Type B pancreatic cell (in vitro differentiated cells): ENCODE data around the gene BICD2. TPM values are rescaled to one million over a fixed set of nuclear protein-coding genes. Genes with fewer than 3 reads are reported as not detected.

Experiments used
- DNase-seq: peaks from one replicate; pipeline ENCODE4 v3.0.0; 2021; ENCODE audit warnings: mixed read lengths; ENCODE audit not compliant: unreplicated experiment; ENCODE audit errors: extremely low spot score
- H3K27ac Mint-ChIP-seq: 2 replicates; pipeline ENCODE4 v1.8.0; 2021; ENCODE audit warnings: mild to moderate bottlenecking, mixed read lengths
- H3K27me3 Mint-ChIP-seq: 2 replicates; pipeline ENCODE4 v1.8.0; 2021; ENCODE audit warnings: mixed read lengths
- H3K36me3 Mint-ChIP-seq: 2 replicates; pipeline ENCODE4 v1.8.0; 2021; ENCODE audit warnings: mixed read lengths
- H3K4me1 Mint-ChIP-seq: one replicate; pipeline ENCODE4 v1.8.0; 2021; ENCODE audit warnings: mixed read lengths; ENCODE audit not compliant: unreplicated experiment
- H3K4me3 Mint-ChIP-seq: 2 replicates; pipeline ENCODE4 v1.8.0; 2021; ENCODE audit warnings: mild to moderate bottlenecking, mixed read lengths
- H3K9me3 Mint-ChIP-seq: 2 replicates; pipeline ENCODE4 v1.8.0; 2021; ENCODE audit warnings: mixed read lengths
- total RNA-seq: library from RNA; stranded (reverse); gene quantifications from 2 replicates; pipeline ENCODE4 v1.2.1, GENCODE V29; 2021; ENCODE audit warnings: low replicate concordance
- TF ChIP-seq, protein P1 (sequence below): fragments of 200-600 bp; sonication (generic); conservative IDR thresholded peaks from 2 replicates; pipeline ENCODE4 v1.5.0; 2021; ENCODE audit warnings: antibody characterized with exemption, mild to moderate bottlenecking

The BICD2 gene
- total RNA-seq, 1 donor from 2014 or later = 28.6 TPM

GRCh38 chr9:92754091-92754745, 10.4 kb downstream of the BICD2 start:
- TF ChIP-seq, protein P1, sequence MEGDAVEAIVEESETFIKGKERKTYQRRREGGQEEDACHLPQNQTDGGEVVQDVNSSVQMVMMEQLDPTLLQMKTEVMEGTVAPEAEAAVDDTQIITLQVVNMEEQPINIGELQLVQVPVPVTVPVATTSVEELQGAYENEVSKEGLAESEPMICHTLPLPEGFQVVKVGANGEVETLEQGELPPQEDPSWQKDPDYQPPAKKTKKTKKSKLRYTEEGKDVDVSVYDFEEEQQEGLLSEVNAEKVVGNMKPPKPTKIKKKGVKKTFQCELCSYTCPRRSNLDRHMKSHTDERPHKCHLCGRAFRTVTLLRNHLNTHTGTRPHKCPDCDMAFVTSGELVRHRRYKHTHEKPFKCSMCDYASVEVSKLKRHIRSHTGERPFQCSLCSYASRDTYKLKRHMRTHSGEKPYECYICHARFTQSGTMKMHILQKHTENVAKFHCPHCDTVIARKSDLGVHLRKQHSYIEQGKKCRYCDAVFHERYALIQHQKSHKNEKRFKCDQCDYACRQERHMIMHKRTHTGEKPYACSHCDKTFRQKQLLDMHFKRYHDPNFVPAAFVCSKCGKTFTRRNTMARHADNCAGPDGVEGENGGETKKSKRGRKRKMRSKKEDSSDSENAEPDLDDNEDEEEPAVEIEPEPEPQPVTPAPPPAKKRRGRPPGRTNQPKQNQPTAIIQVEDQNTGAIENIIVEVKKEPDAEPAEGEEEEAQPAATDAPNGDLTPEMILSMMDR = no peak
- peaks cover 15% of the 10 kb centered on the region for H3K36me3 Mint-ChIP-seq
- DNase-seq = no peak
- no peak overlapping the region for H3K27ac Mint-ChIP-seq
- no peaks in the 10 kb centered on the region for H3K27me3 Mint-ChIP-seq
- peaks cover 5% of the 10 kb centered on the region for H3K9me3 Mint-ChIP-seq
- H3K4me1 Mint-ChIP-seq = no peaks in the 10 kb centered on the region
- no peak overlapping the region for H3K4me3 Mint-ChIP-seq

- H3K4me1 Mint-ChIP-seq = peaks cover 8% of the 10 kb centered on the region
- no peak overlapping the region for H3K27ac Mint-ChIP-seq
- TF ChIP-seq, protein P1 = no peak
- no peak for DNase-seq
- H3K4me3 Mint-ChIP-seq = no peak overlapping the region
- H3K36me3 Mint-ChIP-seq = peaks cover 15% of the 10 kb centered on the region
- H3K27me3 Mint-ChIP-seq = no peaks in the 10 kb centered on the region
- H3K9me3 Mint-ChIP-seq = peaks cover 5% of the 10 kb centered on the region
These were observed 11.7 kb downstream of the BICD2 start for GRCh38 chr9:92752812-92753404.

- no peaks in the 10 kb centered on the region for H3K9me3 Mint-ChIP-seq
- no peak for DNase-seq
- H3K36me3 Mint-ChIP-seq = peaks cover 12% of the 10 kb centered on the region
- H3K4me3 Mint-ChIP-seq = no peak overlapping the region
- H3K4me1 Mint-ChIP-seq = peaks cover 26% of the 10 kb centered on the region
- H3K27ac Mint-ChIP-seq = no peak overlapping the region
- no peaks in the 10 kb centered on the region for H3K27me3 Mint-ChIP-seq
- TF ChIP-seq, protein P1 = no peak
These were observed 14.7 kb downstream of the BICD2 start for GRCh38 chr9:92749934-92750315.

GRCh38 chr9:92749071-92749933, 15.3 kb downstream of the BICD2 start:
- peaks cover 14% of the 10 kb centered on the region for H3K36me3 Mint-ChIP-seq
- no peak overlapping the region for H3K4me3 Mint-ChIP-seq
- no peak for DNase-seq
- no peaks in the 10 kb centered on the region for H3K27me3 Mint-ChIP-seq
- TF ChIP-seq, protein P1 = no peak
- H3K9me3 Mint-ChIP-seq = no peaks in the 10 kb centered on the region
- H3K27ac Mint-ChIP-seq = no peak overlapping the region
- peaks cover 29% of the 10 kb centered on the region for H3K4me1 Mint-ChIP-seq

DNA sequence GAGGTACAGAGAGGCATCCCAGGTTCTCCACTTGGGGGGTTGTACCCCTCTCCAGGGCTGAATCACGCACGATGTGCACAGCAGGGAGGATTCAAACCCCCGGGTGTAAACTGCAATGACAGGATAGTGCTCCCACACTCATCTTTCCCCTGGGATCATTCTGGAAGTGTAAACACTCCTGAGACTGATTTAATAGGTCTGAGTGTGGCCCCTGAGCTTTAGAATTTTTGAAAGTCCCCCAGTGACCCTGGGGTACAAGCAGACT, 16.5 kb downstream of the BICD2 start:
- DNase-seq = no peak
- TF ChIP-seq, protein P1 = no peak
- H3K4me3 Mint-ChIP-seq = no peak overlapping the region
- H3K27ac Mint-ChIP-seq = no peak overlapping the region
- peaks cover 29% of the 10 kb centered on the region for H3K4me1 Mint-ChIP-seq
- H3K27me3 Mint-ChIP-seq = no peaks in the 10 kb centered on the region
- peaks cover 18% of the 10 kb centered on the region for H3K36me3 Mint-ChIP-seq
- no peaks in the 10 kb centered on the region for H3K9me3 Mint-ChIP-seq
